Neural crest cell (in vitro differentiated cells): Measurements from ENCODE around the gene BRD1. TPM values are rescaled to one million over a fixed set of nuclear protein-coding genes. Genes with fewer than 3 reads are reported as not detected.

ENCODE experiments used
- DNase-seq: peaks from one replicate; pipeline ENCODE4 v3.0.0; 2021; ENCODE audit warnings: low read depth, mixed read lengths, low spot score
- H3K27ac Mint-ChIP-seq: one replicate; pipeline ENCODE4 v1.8.0; 2021; ENCODE audit warnings: mild to moderate bottlenecking, mixed read lengths; ENCODE audit not compliant: unreplicated experiment
- H3K27me3 Mint-ChIP-seq: 2 replicates; pipeline ENCODE4 v1.8.0; 2021; ENCODE audit warnings: low read depth, mild to moderate bottlenecking, mixed read lengths
- H3K36me3 Mint-ChIP-seq: 2 replicates; pipeline ENCODE4 v1.8.0; 2021; ENCODE audit warnings: low read depth, mild to moderate bottlenecking, mixed read lengths
- H3K4me1 Mint-ChIP-seq: 2 replicates; pipeline ENCODE4 v1.8.0; 2021; ENCODE audit warnings: mixed read lengths
- H3K4me3 Mint-ChIP-seq: one replicate; pipeline ENCODE4 v1.8.0; 2021; ENCODE audit warnings: mild to moderate bottlenecking, mixed read lengths
- H3K9me3 Mint-ChIP-seq: 2 replicates; pipeline ENCODE4 v1.8.0; 2021; ENCODE audit warnings: mixed read lengths
- CTCF ChIP-seq: fragments of 200-600 bp; sonication (generic); conservative IDR thresholded peaks from 2 replicates; pipeline ENCODE4 v1.5.0; 2021; ENCODE audit warnings: antibody characterized with exemption, mild to moderate bottlenecking
- total RNA-seq: library from RNA; stranded (reverse); gene quantifications from 2 replicates; pipeline ENCODE4 v1.2.1, GENCODE V29; 2021

Gene BRD1
- total RNA-seq, 1 donor from 2014 or later, result 59.1 TPM

DNA sequence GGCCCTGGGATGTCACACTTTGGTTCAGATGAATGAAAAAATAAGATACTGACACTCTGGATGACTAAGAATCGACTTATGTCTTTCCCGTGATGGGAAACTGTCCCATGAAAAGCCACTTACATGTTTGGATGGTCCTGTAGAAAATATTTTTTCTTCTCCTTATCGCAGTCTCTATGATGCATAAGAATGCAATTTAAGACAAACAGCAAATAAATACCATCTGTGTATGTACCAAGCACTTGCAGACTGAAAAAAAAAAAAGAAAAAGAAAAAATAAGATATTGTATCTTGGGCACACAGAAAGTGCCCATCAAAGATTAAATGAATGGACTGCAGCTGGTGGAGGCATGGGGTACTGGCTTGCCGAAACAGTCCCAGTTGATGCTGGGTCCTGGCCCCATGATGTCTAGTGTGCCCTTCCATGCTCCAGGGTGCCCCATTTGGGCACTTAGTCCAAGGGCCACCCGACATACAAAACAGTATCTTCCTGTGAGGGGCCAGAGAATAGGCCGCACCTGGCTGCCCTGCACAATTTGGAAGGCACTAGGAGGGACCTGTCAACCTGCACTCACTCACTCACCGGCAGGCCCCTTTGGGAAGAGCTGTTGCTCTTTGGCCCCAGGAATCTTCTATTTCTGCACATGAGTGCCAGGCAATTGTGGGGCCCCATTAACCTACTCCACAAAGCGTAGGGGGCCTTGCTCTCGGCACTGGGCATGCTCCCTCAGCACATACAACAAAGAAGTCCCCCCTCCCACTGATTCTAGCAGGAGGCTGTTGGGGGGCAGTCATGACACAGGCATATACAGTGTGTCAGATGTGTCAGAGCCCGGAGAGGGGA lies 23.5 kb upstream of the BRD1 start:
- Mint-ChIP-seq H3K9me3 (no peaks in the 10 kb centered on the region), H3K27ac (no peak overlapping the region), H3K4me1 (peaks cover 19% of the 10 kb centered on the region), H3K4me3 (peak overlapping the region; percentile 85), H3K36me3 (no peaks in the 10 kb centered on the region), H3K27me3 (peaks cover 66% of the 10 kb centered on the region)
- no peak for DNase-seq
- TF ChIP-seq CTCF, result no peak

- Mint-ChIP-seq H3K27ac (no peak overlapping the region), H3K36me3 (no peaks in the 10 kb centered on the region)
These were observed 22.6 kb upstream of the BRD1 start for GRCh38 chr22:49850021-49850911.

DNA sequence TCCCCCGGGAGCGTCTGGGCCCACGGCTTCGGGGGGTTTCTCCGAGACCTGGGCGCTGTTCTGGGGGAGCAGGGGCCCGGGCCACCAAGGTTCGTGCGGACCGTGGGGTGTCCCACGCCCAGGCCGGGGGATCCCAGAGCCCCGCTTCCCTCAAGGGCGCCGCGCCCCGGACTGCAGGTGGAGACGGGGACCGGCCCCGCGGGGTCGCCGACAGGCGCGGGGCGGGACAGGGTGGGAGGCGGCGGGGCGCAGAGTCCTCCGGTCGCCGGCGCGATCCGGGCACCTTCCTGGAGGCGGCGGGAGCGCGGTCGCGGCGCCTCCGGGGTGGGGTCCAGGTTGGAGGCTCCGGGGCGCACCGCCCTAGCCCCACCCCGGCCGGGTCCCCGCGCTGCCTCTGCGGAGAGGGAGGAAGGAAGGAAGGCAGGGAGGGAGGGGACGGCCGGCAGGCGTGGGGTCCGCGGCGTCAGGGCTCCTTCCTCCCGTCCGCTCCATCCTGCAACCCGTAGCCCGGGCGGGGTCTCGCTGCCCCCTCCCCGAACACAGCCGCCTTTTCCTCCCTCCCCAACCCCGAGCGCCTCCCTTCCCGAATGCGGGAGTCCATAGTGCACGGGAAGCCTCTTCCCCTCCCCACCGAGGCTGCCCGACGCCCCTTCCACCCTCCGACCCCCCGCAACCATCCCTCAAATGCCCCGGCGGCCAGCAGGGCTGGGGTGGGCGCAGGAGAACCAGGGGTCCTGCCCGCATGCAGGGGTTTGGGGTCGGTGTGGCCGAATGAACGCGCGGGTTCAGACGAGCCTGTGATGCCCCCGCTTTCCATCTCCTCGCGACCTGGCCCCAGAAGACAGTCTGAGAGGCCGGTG lies 21.7 kb upstream of the BRD1 start:
- Mint-ChIP-seq H3K4me1 (peaks cover 1% of the 10 kb centered on the region), H3K27me3 (peaks cover 77% of the 10 kb centered on the region), H3K27ac (no peak overlapping the region), H3K4me3 (no peak overlapping the region), H3K9me3 (no peaks in the 10 kb centered on the region), H3K36me3 (no peaks in the 10 kb centered on the region)
- no peak for DNase-seq
- TF ChIP-seq CTCF, result no peak

More at GRCh38 chr22:49850021-49850911, 22.6 kb upstream of the BRD1 start:
- peaks cover 10% of the 10 kb centered on the region for H3K4me1 Mint-ChIP-seq
- peak overlapping the region; percentile 85 for H3K4me3 Mint-ChIP-seq
- H3K9me3 Mint-ChIP-seq, result no peaks in the 10 kb centered on the region
- peaks cover 73% of the 10 kb centered on the region for H3K27me3 Mint-ChIP-seq
- no peak for DNase-seq
- no peak for TF ChIP-seq CTCF

GRCh38 chr22:49848690-49849160 lies 21.1 kb upstream of the BRD1 start:
- Mint-ChIP-seq H3K4me1 (no peaks in the 10 kb centered on the region), H3K36me3 (no peaks in the 10 kb centered on the region), H3K27me3 (peaks cover 81% of the 10 kb centered on the region), H3K9me3 (no peaks in the 10 kb centered on the region), H3K4me3 (no peak overlapping the region), H3K27ac (no peak overlapping the region)
- no peak for TF ChIP-seq CTCF
- DNase-seq, result no peak
